Fibroblast of skin of right biceps (primary cell): Measurements from ENCODE around the gene POFUT2.

ENCODE experiments used
- DNase-seq: peaks from one replicate; pipeline ENCODE4 v3.0.0-alpha.2; 2013

Gene POFUT2

DNA sequence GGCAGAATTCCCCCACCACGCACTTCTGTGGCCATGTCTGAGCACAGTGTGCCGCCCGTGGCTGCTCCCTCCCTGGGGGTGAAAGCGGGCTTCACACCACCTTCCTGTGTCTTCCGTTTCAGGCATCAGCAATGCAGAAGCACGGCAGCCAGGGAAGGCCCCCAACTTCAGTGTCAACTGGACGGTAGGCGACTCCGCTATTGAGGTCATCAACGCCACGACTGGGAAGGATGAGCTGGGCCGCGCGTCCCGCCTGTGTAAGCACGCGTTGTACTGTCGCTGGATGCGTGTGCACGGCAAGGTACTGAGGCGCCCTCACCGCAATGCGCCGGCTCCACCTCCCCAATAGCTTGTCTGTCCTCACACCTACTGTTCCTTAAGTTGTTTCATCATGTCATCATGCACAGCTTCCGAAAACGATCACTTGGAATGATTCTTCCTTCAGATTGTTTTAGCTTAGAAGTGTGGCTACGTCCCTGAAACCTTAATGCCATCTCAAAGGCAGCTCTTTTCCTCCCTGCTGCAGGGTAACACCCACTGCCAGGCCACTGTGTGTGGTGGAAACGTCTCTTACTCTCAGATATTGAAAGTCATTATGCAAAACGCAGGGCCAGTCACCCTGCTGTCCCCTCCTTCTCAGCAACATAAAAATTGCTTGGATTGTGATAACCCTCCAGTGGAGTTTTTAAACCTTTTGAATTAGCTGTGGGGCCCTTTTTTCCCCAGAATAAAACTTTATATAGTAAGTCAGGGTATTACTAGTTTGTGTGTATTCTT, 66.8 kb downstream of the POFUT2 start:
- no peak for DNase-seq

DNA sequence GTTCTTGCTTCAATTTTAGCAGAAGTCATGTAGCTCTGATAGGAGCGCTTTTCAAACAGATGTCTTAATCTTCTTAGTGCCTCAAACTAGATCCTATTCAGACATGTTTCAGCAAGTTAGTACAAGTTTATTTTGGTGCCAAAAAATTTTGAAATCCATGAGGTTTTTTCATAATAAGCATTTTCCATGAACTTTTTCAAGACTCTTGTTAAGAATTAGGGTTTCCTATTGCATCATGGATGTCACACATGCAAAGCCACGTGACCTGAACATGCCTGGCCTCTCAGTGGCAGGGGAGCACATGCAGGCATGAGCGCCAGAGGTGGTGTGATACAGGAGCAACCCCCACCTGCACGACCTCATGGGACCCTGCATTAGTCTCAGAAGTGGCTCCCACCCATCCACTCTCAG, 67.6 kb downstream of the POFUT2 start:
- peak; percentile 26 for DNase-seq

DNA sequence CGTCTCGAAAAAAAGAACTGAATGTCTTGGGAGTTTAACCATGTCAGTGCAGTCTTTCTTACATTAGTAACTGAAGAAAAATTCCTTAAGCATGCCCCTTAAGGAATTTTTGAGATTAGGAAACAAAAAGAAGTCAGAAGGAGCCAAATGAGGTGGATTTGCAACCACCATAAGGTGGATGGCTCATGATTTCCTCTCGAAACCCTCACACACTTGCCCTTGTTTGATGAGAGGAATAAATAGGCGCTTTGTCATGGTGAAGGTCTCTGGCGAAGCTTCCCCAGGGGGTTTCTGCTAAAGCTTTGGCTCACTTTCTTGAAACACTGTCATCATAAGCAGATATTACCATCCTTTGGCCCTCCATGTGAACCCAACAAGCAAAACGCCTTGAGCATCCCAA, 68.2 kb downstream of the POFUT2 start:
- peak; percentile 37 for DNase-seq

DNA sequence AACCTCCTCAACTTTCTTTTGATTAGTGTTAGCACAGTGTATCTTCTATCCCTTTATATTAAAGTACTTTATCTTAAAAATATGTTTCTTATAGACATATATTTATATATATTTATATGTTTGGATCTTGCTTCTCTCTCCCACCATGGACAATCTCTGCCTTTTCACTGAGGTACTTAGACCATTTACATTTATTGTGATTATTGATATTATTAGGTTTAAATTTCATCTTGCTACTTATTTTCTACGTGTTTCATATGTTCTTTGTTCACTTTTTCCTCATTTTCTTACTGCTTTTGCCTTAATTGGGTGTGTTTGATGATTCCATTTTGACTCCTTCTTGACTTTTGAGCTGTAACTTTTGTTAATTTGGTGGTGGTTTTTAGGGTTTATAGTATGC, 70.7 kb downstream of the POFUT2 start:
- DNase-seq, result no peak

DNA sequence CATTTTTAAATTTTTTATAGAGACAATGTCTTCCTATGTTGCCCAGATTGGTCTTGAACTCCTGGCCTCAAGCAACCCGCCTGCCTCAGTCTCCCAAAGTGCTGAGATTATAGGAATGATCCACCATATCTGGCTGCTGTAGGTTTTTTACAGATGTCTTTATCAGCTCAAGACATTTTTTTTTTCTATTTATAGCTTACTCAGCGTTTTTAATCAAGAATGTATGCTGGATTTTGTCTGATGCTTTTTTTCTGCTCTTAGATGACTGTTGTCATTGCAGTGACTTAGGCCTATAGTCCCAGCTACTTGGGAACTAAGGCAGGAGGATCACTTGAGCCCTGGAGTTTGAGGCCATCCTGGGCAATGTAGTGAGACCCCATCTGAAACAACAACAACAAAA, 72.5 kb downstream of the POFUT2 start:
- no peak for DNase-seq
